Transverse colon (tissue), 4 donors: ENCODE measurements around the gene INHBA. TPM values are rescaled to one million over a fixed set of nuclear protein-coding genes. Genes with fewer than 3 reads are reported as not detected.
A peak's percentile ranks its signal among the peaks of the same experiment; 100 is the strongest.

ENCODE experiments used
- DNase-seq: peaks from one replicate; pipeline ENCODE4 v3.0.0-alpha.2; 2019
- H3K27ac ChIP-seq, 4 donors: fragments of 200-600 bp; sonication (generic); 2 replicates each; pipeline ENCODE4 v1.5.1; 2016 to 2018; ENCODE audit warnings: inconsistent platforms in 4 of 4
- H3K27me3 ChIP-seq: fragments of 200-600 bp; sonication (generic); 2 replicates; pipeline ENCODE4 v1.5.1; 2017; ENCODE audit warnings: inconsistent platforms
- H3K36me3 ChIP-seq, 4 donors: fragments of 200-600 bp; sonication (generic); 2 replicates each; pipeline ENCODE4 v1.5.1; 2017 to 2019; ENCODE audit warnings: inconsistent platforms in 4 of 4
- H3K4me1 ChIP-seq, 4 donors: fragments of 200-600 bp; sonication (generic); 2 replicates each; pipeline ENCODE4 v1.5.1; 2017 to 2020; ENCODE audit warnings: inconsistent platforms in 4 of 4
- H3K4me3 ChIP-seq, 4 donors: fragments of 200-600 bp; sonication (generic); 1 replicate in 1 of 4; 2 replicates in 3 of 4; pipeline versions ENCODE4 v1.5.1 to v1.6.1; 2017 to 2019; ENCODE audit warnings: inconsistent platforms in 4 of 4
- H3K9me3 ChIP-seq, 2 donors: fragments of 200-600 bp; sonication (generic); 2 replicates each; pipeline ENCODE4 v1.5.1; 2017 to 2019; ENCODE audit warnings: inconsistent platforms in 2 of 2
- CTCF ChIP-seq, 5 experiments: fragments of 200-600 bp in 3 of 5; fragments of 450-650 bp in 2 of 5; sonication (generic) in 3 of 5; IDR thresholded peaks; 1 replicate in 2 of 5; 2 replicates in 3 of 5; pipeline ENCODE4 v1.5.1; 2016 to 2017; ENCODE audit warnings: antibody characterized with exemption in 5 of 5, inconsistent platforms in 3 of 5, mild to moderate bottlenecking in 2 of 5, moderate library complexity in 1 of 5
- EP300 ChIP-seq: sonication (generic); formaldehyde crosslinking; IDR thresholded peaks from one replicate; pipeline ENCODE4 v1.6.1; 2017; ENCODE audit warnings: antibody characterized with exemption, low read depth
- POLR2A ChIP-seq: fragments of 450-650 bp; IDR thresholded peaks from one replicate; pipeline ENCODE4 v1.6.1; 2016; ENCODE audit warnings: antibody characterized with exemption, mild to moderate bottlenecking, moderate library complexity
- POLR2AphosphoS5 ChIP-seq, 3 donors: sonication (generic); formaldehyde crosslinking; IDR thresholded peaks; one replicate each; pipeline ENCODE4 v1.6.1; 2016; ENCODE audit warnings: antibody characterized with exemption in 3 of 3
- WGBS, 2 donors: methylation state at CpG; one replicate each; pipeline ENCODE4 v1.1.5; 2018; ENCODE audit warnings: low coverage in 1 of 2; 5-methylcytosine and 5-hydroxymethylcytosine counted together
- in situ Hi-C, 4 donors: fragments of 200-750 bp; cut with MboI; loops; one replicate each; pipeline versions ENCODE4 v1.15.0 to v1.15.1; 2017; ENCODE audit warnings: low sequenced_read_pairs in 3 of 4, low pct_ligation_motif_present in 1 of 4, low pct_unique_long_range_greater_than_20kb in 1 of 4
- intact Hi-C: fragments of 100-400 bp; cut with DNase I; formaldehyde crosslinking; loops from one replicate; pipeline ENCODE4 v1.15.1; 2023; ENCODE audit warnings: low total_unique reads
- total RNA-seq, 4 donors: library from RNA; depleted of rRNA; stranded (reverse); fragments of >200 nt; gene quantifications; one replicate each; pipeline ENCODE4 v1.1.0, GENCODE V29; 2016

INHBA gene
- total RNA-seq, 4 donors from 2014 or later, result 0.14 to 1.1 (median 1.00) TPM; not detected in 1

- no peaks in the 10 kb centered on the region for H3K9me3 ChIP-seq
- no peaks in the 10 kb centered on the region for H3K36me3 ChIP-seq
- H3K4me1 ChIP-seq, result peaks cover 0 to 17% (median 9%) of the 10 kb centered on the region in 4 donors
- WGBS, 2 donors, result 39 to 79% methylated on average over 3 to 13 of the region's 13 CpGs
- H3K4me3 ChIP-seq, result no peak overlapping the region
- intact Hi-C loops, result no loop called here
- peaks cover 14% of the 10 kb centered on the region for H3K27me3 ChIP-seq
- no peak for DNase-seq
- no peak for TF ChIP-seq EP300
- no peak for TF ChIP-seq POLR2AphosphoS5 (IDR thresholded peaks at IDR 0.05)
- no peak for TF ChIP-seq POLR2A
- no peak for TF ChIP-seq CTCF (IDR thresholded peaks at IDR 0.05)
- no peak overlapping the region for H3K27ac ChIP-seq
- in situ Hi-C loops, result loop anchor here in 3 of 4 donors (25.0 kb wide), 2 partner anchors 1364 to 1464 kb away; no protein-coding TSS in a partner anchor
These were observed 1.6 kb downstream of the INHBA start for GRCh38 chr7:41701068-41701941.

GRCh38 chr7:41700044-41700471 lies 2.8 kb downstream of the INHBA start:
- intact Hi-C loops, result no loop called here

GRCh38 chr7:41699516-41699915 lies 3.4 kb downstream of the INHBA start:
- no peak for DNase-seq
- TF ChIP-seq CTCF (IDR thresholded peaks at IDR 0.05) (no peak), POLR2AphosphoS5 (IDR thresholded peaks at IDR 0.05) (no peak), POLR2A (no peak), EP300 (no peak)
- 52 to 59% methylated on average over 3 to 12 of the region's 12 CpGs for WGBS, 2 donors
- in situ Hi-C loops, result loop anchor here in 1 of 4 donors (10.0 kb wide), 1 partner anchor 1375 kb away; no protein-coding TSS in a partner anchor
- H3K4me1 ChIP-seq, result peaks cover 0 to 9% (median 1%) of the 10 kb centered on the region in 4 donors
- H3K9me3 ChIP-seq, result no peaks in the 10 kb centered on the region
- H3K4me3 ChIP-seq, result peak overlapping the region in 2 of 4 donors; percentile 1 to 29
- H3K36me3 ChIP-seq, result no peaks in the 10 kb centered on the region
- intact Hi-C loops, result no loop called here
- peak overlapping the region in 3 of 4 donors; percentile 22 to 63 (median 26) for H3K27ac ChIP-seq
- peaks cover 20% of the 10 kb centered on the region for H3K27me3 ChIP-seq

More at GRCh38 chr7:41700044-41700471, 2.8 kb downstream of the INHBA start:
- peaks cover 15% of the 10 kb centered on the region for H3K27me3 ChIP-seq
- no peaks in the 10 kb centered on the region for H3K9me3 ChIP-seq
- TF ChIP-seq POLR2A (no peak), CTCF (IDR thresholded peaks at IDR 0.05) (no peak), EP300 (no peak), POLR2AphosphoS5 (IDR thresholded peaks at IDR 0.05) (no peak)
- H3K27ac ChIP-seq, result peak overlapping the region in 1 of 4 donors; percentile 63
- H3K36me3 ChIP-seq, result no peaks in the 10 kb centered on the region
- no peak for DNase-seq
- H3K4me1 ChIP-seq, result peaks cover 0 to 12% (median 1%) of the 10 kb centered on the region in 4 donors
- peak overlapping the region in 2 of 4 donors; percentile 1 to 29 for H3K4me3 ChIP-seq
- in situ Hi-C loops, result loop anchor here in 3 of 4 donors (25.0 kb wide), 2 partner anchors 1363 to 1463 kb away; no protein-coding TSS in a partner anchor
- 17 to 41% methylated on average over 3 to 18 of the region's 18 CpGs for WGBS, 2 donors

GRCh38 chr7:41698726-41699125 lies 4.2 kb downstream of the INHBA start:
- DNase-seq, result no peak
- intact Hi-C loops (no loop called here), in situ Hi-C loops (loop anchor here in 1 of 4 donors (10.0 kb wide), 1 partner anchor 1374 kb away; no protein-coding TSS in a partner anchor)
- H3K4me1 ChIP-seq, result peaks cover 0 to 9% (median 1%) of the 10 kb centered on the region in 4 donors
- no peak overlapping the region for H3K4me3 ChIP-seq
- TF ChIP-seq CTCF (IDR thresholded peaks at IDR 0.05) (no peak), POLR2A (no peak), POLR2AphosphoS5 (IDR thresholded peaks at IDR 0.05) (no peak), EP300 (no peak)
- 71 to 84% methylated on average over 3 to 4 of the region's 4 CpGs for WGBS, 2 donors
- no peaks in the 10 kb centered on the region for H3K36me3 ChIP-seq
- no peaks in the 10 kb centered on the region for H3K9me3 ChIP-seq
- H3K27me3 ChIP-seq, result peaks cover 27% of the 10 kb centered on the region
- H3K27ac ChIP-seq, result peak overlapping the region in 1 of 4 donors; percentile 63
